ENCODE measurements around the gene INSIG1. TPM values are rescaled to one million over a fixed set of nuclear protein-coding genes. Genes with fewer than 3 reads are reported as not detected.

Gene INSIG1
- total and polyA plus RNA-seq, 10 donors: 15.8 to 61.8 (median 27.7) TPM

- H3K27me3 ChIP-seq (replicated peaks in 1 of 7): no peaks in the 10 kb centered on the region
- no peak overlapping the region for H3K4me3 ChIP-seq
- H3K36me3 ChIP-seq: peaks cover 4 to 78% (median 52%) of the 10 kb centered on the region in 6 donors
- H3K4me1 ChIP-seq: peaks cover 0 to 21% (median 5%) of the 10 kb centered on the region in 6 donors
- TF ChIP-seq POLR2AphosphoS5 (IDR thresholded peaks at IDR 0.05): peak in 1 of 3 donors; percentile 61
- no peak for TF ChIP-seq CTCF (IDR thresholded peaks at IDR 0.05 in 8 of 11, conservative IDR thresholded peaks at IDR 0.05 in 3 of 11)
- DNase-seq: no peak
- H3K9me3 ChIP-seq: no peaks in the 10 kb centered on the region
- no peak overlapping the region for H3K27ac ChIP-seq
- 93 to 97% (median 95%) methylated on average over 19 of the region's 19 CpGs for WGBS, 5 donors
- intact Hi-C loops (cut with DNase I; ENCODE audit: low total_unique reads): no loop called here
Measured at GRCh38 chr7:155308330-155309020, 10.8 kb downstream of the INSIG1 start.

GRCh38 chr7:155309021-155309338 lies 11.3 kb downstream of the INSIG1 start:
- no peak overlapping the region for H3K27ac ChIP-seq
- DNase-seq: no peak
- peaks cover 4 to 73% (median 48%) of the 10 kb centered on the region in 6 donors for H3K36me3 ChIP-seq
- 72 to 91% (median 87%) methylated on average over 1 of the region's 1 CpG for WGBS, 5 donors
- no peak overlapping the region for H3K4me3 ChIP-seq
- H3K27me3 ChIP-seq (replicated peaks in 1 of 7): no peaks in the 10 kb centered on the region
- peaks cover 0 to 21% (median 5%) of the 10 kb centered on the region in 6 donors for H3K4me1 ChIP-seq
- intact Hi-C loops (cut with DNase I; ENCODE audit: low total_unique reads): no loop called here
- no peaks in the 10 kb centered on the region for H3K9me3 ChIP-seq
- TF ChIP-seq POLR2A (IDR thresholded peaks at IDR 0.05) (no peak), CTCF (IDR thresholded peaks at IDR 0.05 in 8 of 11, conservative IDR thresholded peaks at IDR 0.05 in 3 of 11) (no peak), POLR2AphosphoS5 (IDR thresholded peaks at IDR 0.05) (no peak)

- 90 to 95% (median 93%) methylated on average over 13 of the region's 13 CpGs for WGBS, 5 donors
- Histone ChIP-seq H3K4me3 (no peak overlapping the region), H3K9me3 (no peaks in the 10 kb centered on the region), H3K27ac (no peak overlapping the region), H3K27me3 (replicated peaks in 1 of 7) (no peaks in the 10 kb centered on the region), H3K4me1 (peaks cover 0 to 20% (median 5%) of the 10 kb centered on the region in 6 donors), H3K36me3 (peaks cover 4 to 57% (median 36%) of the 10 kb centered on the region in 6 donors)
- TF ChIP-seq POLR2A (IDR thresholded peaks at IDR 0.05): no peak
- TF ChIP-seq CTCF (IDR thresholded peaks at IDR 0.05 in 8 of 11, conservative IDR thresholded peaks at IDR 0.05 in 3 of 11): no peak
- TF ChIP-seq POLR2AphosphoS5 (IDR thresholded peaks at IDR 0.05): peak in 1 of 3 donors; percentile 59
- DNase-seq: no peak
- intact Hi-C loops (cut with DNase I; ENCODE audit: low total_unique reads): no loop called here
Measured at GRCh38 chr7:155310425-155311114, 12.9 kb downstream of the INSIG1 start.

- Histone ChIP-seq H3K27ac (no peak overlapping the region), H3K36me3 (peaks cover 4 to 43% (median 28%) of the 10 kb centered on the region in 6 donors), H3K4me3 (no peak overlapping the region), H3K9me3 (no peaks in the 10 kb centered on the region), H3K4me1 (peaks cover 0 to 6% (median 0%) of the 10 kb centered on the region in 6 donors), H3K27me3 (replicated peaks in 1 of 7) (peaks cover 0 to 6% (median 0%) of the 10 kb centered on the region in 7 donors)
- intact Hi-C loops (cut with DNase I; ENCODE audit: low total_unique reads): no loop called here
- 74 to 92% (median 85%) methylated on average over 8 of the region's 8 CpGs for WGBS, 5 donors
- DNase-seq: no peak
- TF ChIP-seq POLR2A (IDR thresholded peaks at IDR 0.05) (no peak), POLR2AphosphoS5 (IDR thresholded peaks at IDR 0.05) (no peak), CTCF (IDR thresholded peaks at IDR 0.05 in 8 of 11, conservative IDR thresholded peaks at IDR 0.05 in 3 of 11) (no peak)
Measured at GRCh38 chr7:155311826-155312537, 14.3 kb downstream of the INSIG1 start.
